Raji (cell line): Measurements from ENCODE around the gene CACNG4.

ENCODE experiments used
- POLR2A ChIP-seq: IDR thresholded peaks from 2 replicates; pipeline ENCODE4 v1.6.1; 2011; ENCODE audit warnings: low read depth, low read length, control low read depth; ENCODE audit not compliant: insufficient read depth

The CACNG4 gene

GRCh38 chr17:66952681-66953629 lies 11.6 kb upstream of the CACNG4 start:
- TF ChIP-seq POLR2A, result no peak

DNA sequence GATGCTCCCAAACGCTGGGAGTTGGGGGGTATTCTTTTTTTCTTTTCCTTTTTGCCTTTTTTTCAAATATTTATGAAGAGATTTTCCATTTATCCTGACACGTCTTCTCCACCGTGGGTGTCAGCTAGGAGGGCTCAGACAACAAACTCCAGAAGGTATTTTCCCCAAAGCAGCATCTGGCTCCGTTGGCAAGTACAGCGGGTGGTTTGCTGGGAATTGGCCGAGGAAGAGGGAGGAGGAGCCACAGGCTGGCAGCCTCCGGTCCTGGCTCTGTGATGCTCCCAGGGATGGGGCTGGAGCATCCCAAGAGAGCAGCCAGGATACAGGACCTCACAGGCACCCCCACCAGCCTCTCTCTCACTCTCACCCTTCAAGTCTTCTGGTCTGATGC lies 10.9 kb upstream of the CACNG4 start:
- no peak for TF ChIP-seq POLR2A

DNA sequence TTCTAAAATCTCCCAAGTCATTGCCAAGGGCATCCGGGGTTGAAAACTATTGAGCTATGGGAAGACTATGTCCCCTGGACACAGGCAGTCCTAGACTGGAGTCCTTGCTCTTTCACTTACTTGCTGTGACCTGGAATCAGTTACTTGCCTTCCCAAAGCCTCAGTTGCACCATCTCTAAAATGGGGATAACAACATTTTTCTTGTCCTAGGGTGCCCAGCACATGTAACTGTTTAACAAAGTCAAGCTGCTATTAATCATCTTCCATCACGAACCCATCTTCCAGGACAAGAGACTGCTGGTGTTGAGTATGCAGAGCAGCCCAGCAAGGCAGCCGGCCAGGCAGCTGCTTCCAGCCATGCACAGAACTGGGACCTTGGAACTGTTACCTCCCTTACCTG lies 9.9 kb upstream of the CACNG4 start:
- TF ChIP-seq POLR2A, result no peak

DNA sequence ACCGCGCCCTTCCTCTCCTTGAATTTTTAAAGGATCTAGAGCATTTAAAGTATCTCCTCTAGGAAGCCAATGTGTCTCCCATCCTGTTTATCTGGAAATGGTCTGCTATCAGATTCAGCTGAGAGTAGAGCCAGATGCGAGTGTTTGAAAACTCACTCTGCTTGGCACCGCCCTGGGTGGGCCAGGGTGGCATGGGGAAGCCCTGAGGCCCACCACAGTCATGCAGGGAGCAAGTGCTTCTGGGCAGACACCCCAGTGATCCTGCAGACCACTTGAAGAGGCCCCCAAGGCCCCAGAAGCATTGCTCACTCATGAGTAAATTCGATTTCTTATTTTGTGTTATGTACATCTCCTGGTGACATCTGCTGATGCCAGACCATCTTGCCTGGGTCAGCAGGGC lies 8.7 kb upstream of the CACNG4 start:
- TF ChIP-seq POLR2A, result no peak

GRCh38 chr17:66956941-66957340 lies 7.6 kb upstream of the CACNG4 start:
- TF ChIP-seq POLR2A, result no peak

- TF ChIP-seq POLR2A, result no peak
Observed at GRCh38 chr17:66957343-66957742, 7.2 kb upstream of the CACNG4 start.

GRCh38 chr17:66957951-66958579 lies 6.4 kb upstream of the CACNG4 start:
- TF ChIP-seq POLR2A, result no peak

DNA sequence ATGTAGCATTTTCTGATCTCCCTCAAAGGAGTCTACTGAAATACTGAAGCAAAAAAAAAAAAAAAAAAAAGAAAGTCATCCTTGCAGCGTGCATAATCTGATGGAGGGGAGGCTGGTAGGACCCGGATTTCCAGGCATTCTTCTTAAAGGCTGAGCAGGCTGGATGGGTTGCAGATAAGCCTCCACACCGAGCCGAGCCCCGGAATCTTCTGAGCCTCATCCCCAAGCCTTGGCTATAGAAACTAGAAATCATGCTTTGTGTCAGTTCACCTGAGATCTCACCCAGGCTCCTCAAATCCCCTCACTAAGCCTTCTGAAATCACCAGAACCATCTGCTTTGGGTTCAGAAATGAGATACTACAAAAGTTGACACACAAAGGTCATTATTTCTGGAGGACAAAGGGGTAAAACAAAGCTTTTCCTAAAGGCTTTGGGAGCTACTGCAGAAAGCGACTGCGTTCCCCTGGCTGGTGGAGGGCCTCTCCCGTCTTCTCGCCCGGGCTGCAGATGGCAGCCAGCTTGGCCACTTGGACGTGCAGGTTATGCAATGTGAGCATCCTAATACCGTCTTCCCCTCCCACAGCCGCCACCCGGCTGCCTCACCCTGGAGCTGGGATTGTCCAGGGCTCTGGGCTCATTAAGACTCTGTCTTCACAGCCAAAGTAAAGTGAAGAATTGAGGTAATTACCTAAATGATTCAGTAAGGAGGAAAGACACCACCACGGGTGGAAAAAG lies 4.7 kb upstream of the CACNG4 start:
- no peak for TF ChIP-seq POLR2A

- TF ChIP-seq POLR2A, result no peak
Observed at GRCh38 chr17:66960613-66961012, 3.9 kb upstream of the CACNG4 start.

- TF ChIP-seq POLR2A, result no peak
Observed at GRCh38 chr17:66963521-66963908, 992 bp upstream of the CACNG4 start.

DNA sequence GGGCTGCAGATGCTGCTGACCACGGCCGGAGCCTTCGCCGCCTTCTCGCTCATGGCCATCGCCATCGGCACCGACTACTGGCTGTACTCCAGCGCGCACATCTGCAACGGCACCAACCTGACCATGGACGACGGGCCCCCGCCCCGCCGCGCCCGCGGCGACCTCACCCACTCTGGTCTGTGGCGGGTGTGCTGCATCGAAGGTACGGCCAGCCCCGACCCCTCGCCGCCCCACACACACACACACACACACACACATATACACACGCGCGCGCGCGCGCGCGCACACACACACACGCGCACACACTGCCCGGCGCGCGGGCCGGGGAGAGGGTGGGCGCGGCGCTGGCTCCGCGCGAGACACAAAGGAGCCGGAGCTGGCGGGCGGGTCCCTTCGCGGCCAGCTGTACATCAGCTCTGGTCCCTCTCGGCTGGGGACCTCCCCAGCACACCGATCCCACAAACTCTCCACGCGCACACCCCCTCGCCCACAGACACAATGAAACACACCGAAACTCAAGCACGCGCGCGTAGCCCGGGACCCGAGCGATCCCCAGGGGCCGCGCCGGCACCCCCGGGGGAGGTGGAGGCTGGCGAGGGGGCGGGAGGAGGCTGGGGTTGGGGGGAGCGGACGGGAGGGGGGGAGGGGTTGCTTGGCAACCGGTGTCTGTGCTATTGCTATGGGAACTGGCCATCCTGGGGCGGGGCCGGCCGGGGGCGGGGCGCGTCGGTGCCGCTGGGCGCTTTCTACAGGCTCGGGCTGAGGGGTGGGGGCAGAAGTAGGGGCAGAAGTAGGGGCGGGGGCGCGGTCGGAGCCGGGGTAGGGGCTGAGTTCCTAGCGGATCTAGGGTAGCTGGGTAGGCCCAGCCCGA lies 658 bp downstream of the CACNG4 start:
- TF ChIP-seq POLR2A, result no peak

- TF ChIP-seq POLR2A, result no peak
Observed at GRCh38 chr17:66965801-66966262, 1.3 kb downstream of the CACNG4 start.

DNA sequence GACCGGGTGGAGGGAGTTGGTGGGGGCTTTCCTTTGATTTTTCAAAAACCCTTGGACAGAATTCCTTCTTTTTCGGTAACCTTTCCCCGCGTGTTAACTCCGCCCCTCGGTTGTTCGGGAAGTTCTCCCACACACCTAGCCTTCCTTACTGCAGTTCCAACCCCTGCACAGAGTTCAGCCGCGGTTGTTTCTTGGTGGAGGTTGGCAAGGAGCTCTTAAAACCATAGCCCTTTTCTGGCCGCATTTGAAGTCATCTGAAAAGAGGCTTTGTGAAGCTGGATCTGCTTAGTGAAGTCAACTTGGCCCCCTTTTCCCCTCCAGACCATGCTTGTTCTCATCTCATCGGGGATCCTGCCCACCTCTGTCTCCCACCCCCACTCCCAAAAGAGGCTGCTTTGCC lies 1.8 kb downstream of the CACNG4 start:
- no peak for TF ChIP-seq POLR2A

GRCh38 chr17:66966704-66967418 lies 2.4 kb downstream of the CACNG4 start:
- no peak for TF ChIP-seq POLR2A
